Parathyroid adenoma (tissue), 2 donors: ENCODE results near the gene RUNX2.

ENCODE experiments used
- H2AFZ ChIP-seq: fragments of 300-600 bp; sonication (generic); one replicate; pipeline ENCODE4 v1.7.0; 2017; ENCODE audit warnings: antibody characterized with exemption, mild to moderate bottlenecking
- H3K27ac ChIP-seq: fragments of 300-600 bp; sonication (generic); one replicate; pipeline ENCODE4 v1.7.0; 2017
- H3K27me3 ChIP-seq: fragments of 300-600 bp; sonication (generic); one replicate; pipeline ENCODE4 v1.7.0; 2017; ENCODE audit warnings: low read length; ENCODE audit not compliant: control insufficient read depth, insufficient read depth
- H3K36me3 ChIP-seq: fragments of 300-600 bp; sonication (generic); one replicate; pipeline ENCODE4 v1.7.0; 2017; ENCODE audit warnings: low read length; ENCODE audit not compliant: control insufficient read depth, insufficient read depth
- H3K4me1 ChIP-seq: fragments of 300-600 bp; sonication (generic); one replicate; pipeline ENCODE4 v1.7.0; 2017; ENCODE audit warnings: control low read depth
- H3K4me2 ChIP-seq: fragments of 300-600 bp; sonication (generic); one replicate; pipeline ENCODE4 v1.7.0; 2017; ENCODE audit warnings: low read length
- H3K4me3 ChIP-seq: fragments of 300-600 bp; sonication (generic); one replicate; pipeline ENCODE4 v1.7.0; 2017; ENCODE audit warnings: low read depth, low read length
- H3K79me2 ChIP-seq: fragments of 300-600 bp; sonication (generic); one replicate; pipeline ENCODE4 v1.7.0; 2017; ENCODE audit warnings: control low read depth
- H3K9ac ChIP-seq: fragments of 300-600 bp; sonication (generic); one replicate; pipeline ENCODE4 v1.7.0; 2017; ENCODE audit warnings: mild to moderate bottlenecking
- H3K9me3 ChIP-seq: fragments of 300-600 bp; sonication (generic); one replicate; pipeline ENCODE4 v1.7.0; 2017; ENCODE audit warnings: low read length; ENCODE audit not compliant: control insufficient read depth
- CTCF ChIP-seq: fragments of 300-600 bp; sonication (generic); IDR thresholded peaks from one replicate; pipeline ENCODE4 v1.7.0; 2017; ENCODE audit warnings: antibody characterized with exemption, mild to moderate bottlenecking
- donor health status: primary hyperparathyroidism.

Gene RUNX2

GRCh38 chr6:45447005-45447404 is 118.9 kb downstream of the RUNX2 start:
- Histone ChIP-seq H3K27ac (no peak overlapping the region), H3K4me2 (no peak overlapping the region), H3K79me2 (no peaks in the 10 kb centered on the region), H3K36me3 (no peaks in the 10 kb centered on the region), H3K27me3 (no peaks in the 10 kb centered on the region), H3K9me3 (no peaks in the 10 kb centered on the region), H3K4me3 (no peak overlapping the region), H3K9ac (no peak overlapping the region), H2AFZ (no peak overlapping the region), H3K4me1 (peaks cover 3% of the 10 kb centered on the region)
- TF ChIP-seq CTCF = no peak

GRCh38 chr6:45447716-45448115 is 119.6 kb downstream of the RUNX2 start:
- Histone ChIP-seq H3K27me3 (no peaks in the 10 kb centered on the region), H3K36me3 (no peaks in the 10 kb centered on the region), H3K27ac (no peak overlapping the region), H3K4me1 (peaks cover 3% of the 10 kb centered on the region), H3K79me2 (no peaks in the 10 kb centered on the region), H3K4me3 (no peak overlapping the region), H2AFZ (no peak overlapping the region), H3K9ac (no peak overlapping the region), H3K9me3 (no peaks in the 10 kb centered on the region), H3K4me2 (no peak overlapping the region)
- TF ChIP-seq CTCF = no peak

- Histone ChIP-seq H3K4me3 (no peak overlapping the region), H3K36me3 (no peaks in the 10 kb centered on the region), H2AFZ (no peak overlapping the region), H3K27ac (no peak overlapping the region), H3K27me3 (no peaks in the 10 kb centered on the region), H3K79me2 (no peaks in the 10 kb centered on the region), H3K9ac (no peak overlapping the region), H3K4me1 (peaks cover 3% of the 10 kb centered on the region), H3K9me3 (no peaks in the 10 kb centered on the region), H3K4me2 (no peak overlapping the region)
- TF ChIP-seq CTCF = no peak
Measured at GRCh38 chr6:45448417-45449389, 120.6 kb downstream of the RUNX2 start.

- Histone ChIP-seq H3K27me3 (no peaks in the 10 kb centered on the region), H3K27ac (no peak overlapping the region), H3K4me3 (no peak overlapping the region), H3K36me3 (no peaks in the 10 kb centered on the region), H3K4me1 (peaks cover 3% of the 10 kb centered on the region), H3K4me2 (no peak overlapping the region), H3K9ac (no peak overlapping the region), H3K9me3 (no peaks in the 10 kb centered on the region), H2AFZ (no peak overlapping the region), H3K79me2 (no peaks in the 10 kb centered on the region)
- TF ChIP-seq CTCF = no peak
Measured at GRCh38 chr6:45450132-45450531, 122.0 kb downstream of the RUNX2 start.
